GM23338 (cell line): ENCODE data around the gene SLC6A18. TPM values are rescaled to one million over a fixed set of nuclear protein-coding genes. Genes with fewer than 3 reads are reported as not detected.

Experiments
- ATAC-seq: fragments of 200-7000 bp; cut with Tn5 transposase; 3 replicates; pipeline ENCODE4 v1.9.1; 2020
- DNase-seq: peaks from one replicate; pipeline ENCODE4 v3.0.0-alpha.2; 2015; ENCODE audit warnings: low spot score
- H2AFZ ChIP-seq: fragments of 200-600 bp; sonication (generic); 2 replicates; pipeline ENCODE4 v1.8.0; 2016; ENCODE audit warnings: antibody characterized with exemption, mild to moderate bottlenecking, moderate library complexity
- H3F3A ChIP-seq: fragments of 200-600 bp; sonication (generic); replicated peaks from 2 replicates; pipeline ENCODE4 v1.8.0; 2017; ENCODE audit warnings: antibody characterized with exemption, mixed run types, low read depth
- H3K27ac ChIP-seq: fragments of 200-600 bp; sonication (generic); 2 replicates; pipeline ENCODE4 v1.6.1; 2016; ENCODE audit warnings: low read depth
- H3K27me3 ChIP-seq: fragments of 200-600 bp; sonication (generic); 2 replicates; pipeline ENCODE4 v1.8.0; 2016; ENCODE audit warnings: mild to moderate bottlenecking, mixed run types, moderate library complexity; ENCODE audit not compliant: insufficient read depth
- H3K36me3 ChIP-seq: fragments of 200-600 bp; sonication (generic); 2 replicates; pipeline ENCODE4 v1.8.0; 2016; ENCODE audit warnings: mild to moderate bottlenecking; ENCODE audit not compliant: insufficient read depth
- H3K4me1 ChIP-seq: fragments of 200-600 bp; sonication (generic); 2 replicates; pipeline ENCODE4 v1.8.0; 2016; ENCODE audit warnings: mild to moderate bottlenecking, moderate library complexity; ENCODE audit not compliant: insufficient read depth
- H3K4me2 ChIP-seq: fragments of 200-600 bp; sonication (generic); 2 replicates; pipeline ENCODE4 v1.7.1; 2017; ENCODE audit warnings: mixed run types
- H3K4me3 ChIP-seq: fragments of 200-600 bp; sonication (generic); 2 replicates; pipeline ENCODE4 v1.6.1; 2016; ENCODE audit warnings: mixed run types
- H3K79me2 ChIP-seq: fragments of 200-600 bp; sonication (generic); replicated peaks from 2 replicates; pipeline ENCODE4 v1.8.0; 2017; ENCODE audit warnings: mild to moderate bottlenecking; ENCODE audit not compliant: insufficient read depth
- H3K9me2 ChIP-seq: fragments of 200-600 bp; sonication (generic); 2 replicates; pipeline ENCODE4 v1.8.0; 2017; ENCODE audit not compliant: insufficient read depth
- H4K20me1 ChIP-seq: fragments of 200-600 bp; sonication (generic); replicated peaks from 2 replicates; pipeline ENCODE4 v1.8.0; 2017; ENCODE audit warnings: mild to moderate bottlenecking; ENCODE audit not compliant: insufficient read depth
- H3K27ac Mint-ChIP-seq: 2 replicates; pipeline ENCODE4 v1.8.0; 2020; ENCODE audit warnings: inconsistent platforms, mild to moderate bottlenecking, moderate library complexity, mixed read lengths
- H3K27me3 Mint-ChIP-seq: 3 replicates; pipeline ENCODE4 v1.8.0; 2022; ENCODE audit warnings: low read depth, mild to moderate bottlenecking, moderate library complexity, mixed read lengths, inconsistent platforms; ENCODE audit not compliant: insufficient read depth, poor library complexity
- H3K36me3 Mint-ChIP-seq: 3 replicates; pipeline ENCODE4 v1.8.0; 2021; ENCODE audit warnings: low read depth, mild to moderate bottlenecking, inconsistent platforms, moderate library complexity, mixed read lengths
- H3K4me1 Mint-ChIP-seq: 3 replicates; pipeline ENCODE4 v1.8.0; 2020; ENCODE audit warnings: mild to moderate bottlenecking, inconsistent platforms, mixed read lengths
- H3K4me3 Mint-ChIP-seq: 3 replicates; pipeline ENCODE4 v1.8.0; 2021; ENCODE audit warnings: moderate library complexity, mild to moderate bottlenecking, inconsistent platforms, mixed read lengths
- H3K9me3 Mint-ChIP-seq: 3 replicates; pipeline ENCODE4 v1.8.0; 2020; ENCODE audit warnings: moderate library complexity, mild to moderate bottlenecking, inconsistent platforms, mixed read lengths
- CREB1 ChIP-seq: fragments of 250-450 bp; sonication (Bioruptor Pico); IDR thresholded peaks from 2 replicates; pipeline ENCODE4 v1.5.0; 2020; ENCODE audit warnings: low read depth, mild to moderate bottlenecking, moderate library complexity
- EZH2 ChIP-seq: fragments of 200-600 bp; sonication (generic); IDR thresholded peaks from one replicate; pipeline ENCODE4 v1.8.0; 2017; ENCODE audit warnings: antibody characterized with exemption, mild to moderate bottlenecking, low read depth; ENCODE audit not compliant: unreplicated experiment
- JUNB ChIP-seq: IDR thresholded peaks from one replicate; pipeline ENCODE4 v1.6.1; 2016; ENCODE audit warnings: antibody characterized with exemption; ENCODE audit not compliant: unreplicated experiment
- NANOG ChIP-seq: IDR thresholded peaks from 2 replicates; pipeline ENCODE4 v1.6.1; 2016; ENCODE audit warnings: antibody characterized with exemption, borderline replicate concordance
- ZNF114 ChIP-seq: fragments of 250-450 bp; sonication (Bioruptor Pico); IDR thresholded peaks from 2 replicates; pipeline ENCODE4 v1.5.0; 2020; ENCODE audit warnings: mild to moderate bottlenecking, moderate library complexity
- ZNF331 ChIP-seq: fragments of 250-450 bp; sonication (Bioruptor Pico); IDR thresholded peaks from 2 replicates; pipeline ENCODE4 v1.5.0; 2020; ENCODE audit warnings: low read depth, mild to moderate bottlenecking, moderate library complexity
- polyA plus RNA-seq: library from polyadenylated mRNA; unstranded; fragments of >200 nt; fragmentation: Nextera tagmentation; extraction: Ambion mirVana; gene quantifications from 2 replicates; pipeline ENCODE4 v1.2.1, GENCODE V29; 2016
- total RNA-seq: library from RNA; depleted of rRNA; stranded (reverse); fragments of >200 nt; shearing (Covaris generic); gene quantifications from 2 replicates; pipeline ENCODE4 v1.2.3, GENCODE V29; 2014
- TF ChIP-seq, protein P1 (sequence below): fragments of 250-450 bp; sonication (Bioruptor Pico); IDR thresholded peaks from 2 replicates; pipeline ENCODE4 v1.5.0; 2020; ENCODE audit warnings: mild to moderate bottlenecking, moderate library complexity
- TF ChIP-seq, protein P2 (sequence below): IDR thresholded peaks from one replicate; pipeline ENCODE4 v1.6.1; 2018; ENCODE audit warnings: antibody characterized with exemption; ENCODE audit not compliant: unreplicated experiment

SLC6A18 gene
- total and polyA plus RNA-seq, 2 experiments from 2014 or later, result not detected

DNA sequence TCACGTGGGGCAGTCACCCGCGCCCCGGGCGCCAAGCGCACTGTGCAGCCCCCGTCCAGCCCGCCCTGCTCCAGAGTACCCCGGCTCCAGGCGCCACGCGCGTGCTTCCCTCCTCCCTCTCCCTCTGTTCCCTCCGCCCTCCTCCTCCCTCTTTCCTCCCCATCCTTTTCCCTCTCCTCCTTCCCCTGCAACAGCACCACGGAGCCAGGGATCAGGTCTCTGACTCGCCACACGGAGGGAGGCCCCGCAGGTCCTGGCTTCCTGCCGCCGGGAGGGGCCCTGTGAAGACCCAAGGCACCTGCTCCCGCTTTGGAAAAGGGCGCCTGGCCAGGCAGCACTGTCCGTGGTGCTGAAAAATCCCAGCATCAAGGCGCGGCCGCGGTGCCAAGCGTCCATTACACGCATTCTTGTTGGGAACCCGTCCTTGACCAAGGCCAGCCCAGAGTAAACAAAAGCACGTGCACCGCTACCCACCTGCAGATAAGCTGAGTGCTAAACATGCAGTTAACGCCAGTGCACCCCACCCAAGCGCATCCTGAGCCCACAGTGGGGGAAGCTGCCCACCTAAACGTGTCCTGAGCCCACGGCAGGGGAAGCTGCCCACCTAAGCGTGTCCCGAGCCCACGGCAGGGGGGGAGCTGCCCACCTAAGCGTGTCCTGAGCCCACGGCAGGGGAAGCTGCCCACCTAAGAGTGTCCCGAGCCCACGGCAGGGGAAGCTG is 21.7 kb downstream of the SLC6A18 start:
- Histone ChIP-seq H4K20me1 (no peaks in the 10 kb centered on the region), H3K36me3 (no peaks in the 10 kb centered on the region), H3K79me2 (no peaks in the 10 kb centered on the region), H2AFZ (no peak overlapping the region), H3K4me1 (0 out of 2 replicates have a peak, but pooled peaks cover 3% of the 10 kb centered on the region), H3K4me2 (no peak overlapping the region), H3F3A (no peaks in the 10 kb centered on the region), H3K4me3 (no peak overlapping the region), H3K27me3 (no peaks in the 10 kb centered on the region), H3K9me2 (no peaks in the 10 kb centered on the region), H3K27ac (no peak overlapping the region)
- no peaks in the 10 kb centered on the region; the same call in 2 of the 3 replicates for H3K9me3 Mint-ChIP-seq
- no peak for TF ChIP-seq NANOG
- TF ChIP-seq CREB1 (CRISPR knock-in tag), result no peak
- TF ChIP-seq EZH2, result no peak
- TF ChIP-seq JUNB, result no peak
- TF ChIP-seq, protein P1, sequence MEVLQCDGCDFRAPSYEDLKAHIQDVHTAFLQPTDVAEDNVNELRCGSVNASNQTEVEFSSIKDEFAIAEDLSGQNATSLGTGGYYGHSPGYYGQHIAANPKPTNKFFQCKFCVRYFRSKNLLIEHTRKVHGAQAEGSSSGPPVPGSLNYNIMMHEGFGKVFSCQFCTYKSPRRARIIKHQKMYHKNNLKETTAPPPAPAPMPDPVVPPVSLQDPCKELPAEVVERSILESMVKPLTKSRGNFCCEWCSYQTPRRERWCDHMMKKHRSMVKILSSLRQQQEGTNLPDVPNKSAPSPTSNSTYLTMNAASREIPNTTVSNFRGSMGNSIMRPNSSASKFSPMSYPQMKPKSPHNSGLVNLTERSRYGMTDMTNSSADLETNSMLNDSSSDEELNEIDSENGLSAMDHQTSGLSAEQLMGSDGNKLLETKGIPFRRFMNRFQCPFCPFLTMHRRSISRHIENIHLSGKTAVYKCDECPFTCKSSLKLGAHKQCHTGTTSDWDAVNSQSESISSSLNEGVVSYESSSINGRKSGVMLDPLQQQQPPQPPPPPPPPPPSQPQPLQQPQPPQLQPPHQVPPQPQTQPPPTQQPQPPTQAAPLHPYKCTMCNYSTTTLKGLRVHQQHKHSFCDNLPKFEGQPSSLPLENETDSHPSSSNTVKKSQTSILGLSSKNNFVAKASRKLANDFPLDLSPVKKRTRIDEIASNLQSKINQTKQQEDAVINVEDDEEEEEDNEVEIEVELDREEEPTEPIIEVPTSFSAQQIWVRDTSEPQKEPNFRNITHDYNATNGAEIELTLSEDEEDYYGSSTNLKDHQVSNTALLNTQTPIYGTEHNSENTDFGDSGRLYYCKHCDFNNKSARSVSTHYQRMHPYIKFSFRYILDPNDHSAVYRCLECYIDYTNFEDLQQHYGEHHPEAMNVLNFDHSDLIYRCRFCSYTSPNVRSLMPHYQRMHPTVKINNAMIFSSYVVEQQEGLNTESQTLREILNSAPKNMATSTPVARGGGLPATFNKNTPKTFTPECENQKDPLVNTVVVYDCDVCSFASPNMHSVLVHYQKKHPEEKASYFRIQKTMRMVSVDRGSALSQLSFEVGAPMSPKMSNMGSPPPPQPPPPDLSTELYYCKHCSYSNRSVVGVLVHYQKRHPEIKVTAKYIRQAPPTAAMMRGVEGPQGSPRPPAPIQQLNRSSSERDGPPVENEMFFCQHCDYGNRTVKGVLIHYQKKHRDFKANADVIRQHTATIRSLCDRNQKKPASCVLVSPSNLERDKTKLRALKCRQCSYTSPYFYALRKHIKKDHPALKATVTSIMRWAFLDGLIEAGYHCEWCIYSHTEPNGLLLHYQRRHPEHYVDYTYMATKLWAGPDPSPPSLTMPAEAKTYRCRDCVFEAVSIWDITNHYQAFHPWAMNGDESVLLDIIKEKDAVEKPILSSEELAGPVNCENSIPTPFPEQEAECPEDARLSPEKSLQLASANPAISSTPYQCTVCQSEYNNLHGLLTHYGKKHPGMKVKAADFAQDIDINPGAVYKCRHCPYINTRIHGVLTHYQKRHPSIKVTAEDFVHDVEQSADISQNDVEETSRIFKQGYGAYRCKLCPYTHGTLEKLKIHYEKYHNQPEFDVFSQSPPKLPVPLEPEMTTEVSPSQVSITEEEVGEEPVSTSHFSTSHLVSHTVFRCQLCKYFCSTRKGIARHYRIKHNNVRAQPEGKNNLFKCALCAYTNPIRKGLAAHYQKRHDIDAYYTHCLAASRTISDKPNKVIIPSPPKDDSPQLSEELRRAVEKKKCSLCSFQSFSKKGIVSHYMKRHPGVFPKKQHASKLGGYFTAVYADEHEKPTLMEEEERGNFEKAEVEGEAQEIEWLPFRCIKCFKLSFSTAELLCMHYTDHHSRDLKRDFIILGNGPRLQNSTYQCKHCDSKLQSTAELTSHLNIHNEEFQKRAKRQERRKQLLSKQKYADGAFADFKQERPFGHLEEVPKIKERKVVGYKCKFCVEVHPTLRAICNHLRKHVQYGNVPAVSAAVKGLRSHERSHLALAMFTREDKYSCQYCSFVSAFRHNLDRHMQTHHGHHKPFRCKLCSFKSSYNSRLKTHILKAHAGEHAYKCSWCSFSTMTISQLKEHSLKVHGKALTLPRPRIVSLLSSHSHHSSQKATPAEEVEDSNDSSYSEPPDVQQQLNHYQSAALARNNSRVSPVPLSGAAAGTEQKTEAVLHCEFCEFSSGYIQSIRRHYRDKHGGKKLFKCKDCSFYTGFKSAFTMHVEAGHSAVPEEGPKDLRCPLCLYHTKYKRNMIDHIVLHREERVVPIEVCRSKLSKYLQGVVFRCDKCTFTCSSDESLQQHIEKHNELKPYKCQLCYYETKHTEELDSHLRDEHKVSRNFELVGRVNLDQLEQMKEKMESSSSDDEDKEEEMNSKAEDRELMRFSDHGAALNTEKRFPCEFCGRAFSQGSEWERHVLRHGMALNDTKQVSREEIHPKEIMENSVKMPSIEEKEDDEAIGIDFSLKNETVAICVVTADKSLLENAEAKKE (CRISPR knock-in tag), result no peak
- TF ChIP-seq ZNF114 (CRISPR knock-in tag), result no peak
- TF ChIP-seq, protein P2, sequence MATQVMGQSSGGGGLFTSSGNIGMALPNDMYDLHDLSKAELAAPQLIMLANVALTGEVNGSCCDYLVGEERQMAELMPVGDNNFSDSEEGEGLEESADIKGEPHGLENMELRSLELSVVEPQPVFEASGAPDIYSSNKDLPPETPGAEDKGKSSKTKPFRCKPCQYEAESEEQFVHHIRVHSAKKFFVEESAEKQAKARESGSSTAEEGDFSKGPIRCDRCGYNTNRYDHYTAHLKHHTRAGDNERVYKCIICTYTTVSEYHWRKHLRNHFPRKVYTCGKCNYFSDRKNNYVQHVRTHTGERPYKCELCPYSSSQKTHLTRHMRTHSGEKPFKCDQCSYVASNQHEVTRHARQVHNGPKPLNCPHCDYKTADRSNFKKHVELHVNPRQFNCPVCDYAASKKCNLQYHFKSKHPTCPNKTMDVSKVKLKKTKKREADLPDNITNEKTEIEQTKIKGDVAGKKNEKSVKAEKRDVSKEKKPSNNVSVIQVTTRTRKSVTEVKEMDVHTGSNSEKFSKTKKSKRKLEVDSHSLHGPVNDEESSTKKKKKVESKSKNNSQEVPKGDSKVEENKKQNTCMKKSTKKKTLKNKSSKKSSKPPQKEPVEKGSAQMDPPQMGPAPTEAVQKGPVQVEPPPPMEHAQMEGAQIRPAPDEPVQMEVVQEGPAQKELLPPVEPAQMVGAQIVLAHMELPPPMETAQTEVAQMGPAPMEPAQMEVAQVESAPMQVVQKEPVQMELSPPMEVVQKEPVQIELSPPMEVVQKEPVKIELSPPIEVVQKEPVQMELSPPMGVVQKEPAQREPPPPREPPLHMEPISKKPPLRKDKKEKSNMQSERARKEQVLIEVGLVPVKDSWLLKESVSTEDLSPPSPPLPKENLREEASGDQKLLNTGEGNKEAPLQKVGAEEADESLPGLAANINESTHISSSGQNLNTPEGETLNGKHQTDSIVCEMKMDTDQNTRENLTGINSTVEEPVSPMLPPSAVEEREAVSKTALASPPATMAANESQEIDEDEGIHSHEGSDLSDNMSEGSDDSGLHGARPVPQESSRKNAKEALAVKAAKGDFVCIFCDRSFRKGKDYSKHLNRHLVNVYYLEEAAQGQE, result peak; percentile 95
- no peak for TF ChIP-seq ZNF331
- peak; percentile 72 for ATAC-seq
- H3K4me3 Mint-ChIP-seq, result no peak overlapping the region
- peak; percentile 91 for DNase-seq
- no peaks in the 10 kb centered on the region for H3K36me3 Mint-ChIP-seq
- H3K27ac Mint-ChIP-seq, result no peak overlapping the region
- peaks cover 5% of the 10 kb centered on the region for H3K27me3 Mint-ChIP-seq
- peaks cover 13% of the 10 kb centered on the region; the same call in 2 of the 3 replicates for H3K4me1 Mint-ChIP-seq
